ENCODE measurements around the gene OR2A25.

GRCh38 chr7:144098776-144099175, 29.2 kb downstream of the OR2A25 start:
- TF ChIP-seq CTCF (IDR thresholded peaks at IDR 0.05) (no peak), NR3C1 (CRISPR knock-in tag; conservative IDR thresholded peaks at IDR 0.05; ENCODE audit: low read depth) (no peak), KAT7 (CRISPR knock-in tag; IDR thresholded peaks at IDR 0.05; ENCODE audit: borderline replicate concordance) (no peak), NR2C2 (CRISPR knock-in tag; IDR thresholded peaks at IDR 0.05) (no peak), MAX (CRISPR knock-in tag; IDR thresholded peaks at IDR 0.05) (no peak), STAT6 (CRISPR knock-in tag; conservative IDR thresholded peaks at IDR 0.05; ENCODE audit: low read depth) (no peak), JUN (CRISPR knock-in tag; IDR thresholded peaks at IDR 0.05) (no peak)

Data from WTC11 (cell line).